Uterus (tissue), 4 donors: Measurements from ENCODE around the gene FOXS1. TPM values are rescaled to one million over a fixed set of nuclear protein-coding genes. Genes with fewer than 3 reads are reported as not detected.

Source experiments
- DNase-seq, 2 donors: peaks; one replicate each; pipeline ENCODE4 v3.0.0-alpha.2; 2019 to 2020
- H3K27ac ChIP-seq, 2 donors: fragments of 200-600 bp; sonication (generic); 1 replicate in 1 of 2; 2 replicates in 1 of 2; pipeline ENCODE4 v1.5.1; 2016 to 2018
- H3K27me3 ChIP-seq, 2 donors: fragments of 200-600 bp; sonication (generic); one replicate each; pipeline ENCODE4 v1.5.1; 2018 to 2019; ENCODE audit warnings: control low read depth in 1 of 2
- H3K36me3 ChIP-seq, 2 donors: fragments of 200-600 bp; sonication (generic); one replicate each; pipeline ENCODE4 v1.5.1; 2019; ENCODE audit warnings: control low read depth in 1 of 2
- H3K4me1 ChIP-seq, 2 donors: fragments of 200-600 bp; sonication (generic); one replicate each; pipeline ENCODE4 v1.5.1; 2018 to 2019; ENCODE audit warnings: control low read depth in 1 of 2
- H3K4me3 ChIP-seq, 2 donors: fragments of 200-600 bp; sonication (generic); 1 replicate in 1 of 2; 2 replicates in 1 of 2; pipeline ENCODE4 v1.5.1; 2018 to 2019; ENCODE audit warnings: mild to moderate bottlenecking in 1 of 2
- H3K9me3 ChIP-seq, 2 donors: fragments of 200-600 bp; sonication (generic); one replicate each; pipeline ENCODE4 v1.5.1; 2019; ENCODE audit warnings: control low read depth in 1 of 2
- POLR2A ChIP-seq, 2 donors: fragments of 450-650 bp; IDR thresholded peaks; one replicate each; pipeline ENCODE4 v1.6.1; 2016; ENCODE audit warnings: antibody characterized with exemption in 2 of 2, mild to moderate bottlenecking in 1 of 2, moderate library complexity in 1 of 2
- intact Hi-C: fragments of 100-400 bp; cut with DNase I; formaldehyde crosslinking; loops from one replicate; pipeline ENCODE4 v1.15.1; 2023; ENCODE audit warnings: low total_unique reads
- total RNA-seq, 4 donors: library from RNA; depleted of rRNA in 3 of 4; stranded (reverse); fragments of >200 nt in 3 of 4; gene quantifications; one replicate each; pipeline versions ENCODE4 v1.1.0 to v1.2.4, GENCODE V29; 2014 to 2023
- TF ChIP-seq, protein P1 (sequence below), 4 experiments: fragments of 200-600 bp in 2 of 4; fragments of 450-650 bp in 2 of 4; sonication (generic) in 2 of 4; IDR thresholded peaks; one replicate each; pipeline ENCODE4 v1.5.1; 2016 to 2019; ENCODE audit warnings: antibody characterized with exemption in 4 of 4, mild to moderate bottlenecking in 2 of 4, moderate library complexity in 1 of 4
- donor health status: DM: yes; HTN: yes; CAD: no.

Gene FOXS1
- total RNA-seq, 4 donors from 2014 or later, result 5.4 to 6.2 TPM; not detected in 2

DNA sequence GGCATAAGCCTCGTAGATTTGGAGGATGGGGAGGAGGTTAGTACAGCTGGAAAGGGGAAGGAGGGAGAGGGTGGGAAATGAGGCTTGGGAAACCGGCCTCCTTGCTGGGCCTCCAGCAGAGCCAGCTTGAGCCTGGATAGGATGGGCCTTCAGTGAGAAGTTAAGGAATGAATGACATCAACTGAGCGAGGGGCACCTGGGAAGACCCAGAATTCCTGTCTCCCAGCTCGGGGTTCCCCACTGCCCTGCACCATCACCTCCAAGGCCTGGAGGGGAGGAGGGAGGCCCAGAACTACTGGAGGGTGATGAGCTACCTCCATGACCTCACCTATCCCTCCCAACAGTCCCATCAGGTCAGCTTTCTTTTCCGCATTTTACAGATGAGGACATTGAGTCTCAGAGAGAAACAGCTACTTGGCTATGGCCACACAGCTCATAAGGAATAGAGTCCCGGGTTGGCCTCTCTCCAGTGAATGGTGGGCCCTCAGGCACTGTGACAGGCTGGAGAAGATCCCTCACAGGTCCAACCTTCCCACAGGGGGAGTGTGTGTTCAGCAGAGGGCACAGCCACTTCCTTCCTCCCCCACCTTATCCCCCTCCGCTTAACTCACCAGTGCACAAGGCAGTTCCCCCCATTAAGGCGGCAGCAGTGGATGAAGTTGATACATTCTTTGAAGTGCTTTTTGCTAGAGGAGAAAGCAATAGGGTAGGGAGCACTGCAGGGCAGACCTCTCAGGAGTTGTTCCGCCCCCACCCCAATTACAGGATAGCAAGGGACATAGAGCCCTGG, 18.1 kb upstream of the FOXS1 start:
- peaks cover 0 to 14% of the 10 kb centered on the region in 2 donors for H3K4me1 ChIP-seq
- H3K27me3 ChIP-seq, result no peaks in the 10 kb centered on the region
- no peak overlapping the region for H3K4me3 ChIP-seq
- intact Hi-C loops, result no loop called here
- no peaks in the 10 kb centered on the region for H3K9me3 ChIP-seq
- H3K36me3 ChIP-seq, result no peaks in the 10 kb centered on the region
- no peak overlapping the region for H3K27ac ChIP-seq
- no peak for TF ChIP-seq POLR2A (IDR thresholded peaks at IDR 0.05)
- TF ChIP-seq, protein P1, sequence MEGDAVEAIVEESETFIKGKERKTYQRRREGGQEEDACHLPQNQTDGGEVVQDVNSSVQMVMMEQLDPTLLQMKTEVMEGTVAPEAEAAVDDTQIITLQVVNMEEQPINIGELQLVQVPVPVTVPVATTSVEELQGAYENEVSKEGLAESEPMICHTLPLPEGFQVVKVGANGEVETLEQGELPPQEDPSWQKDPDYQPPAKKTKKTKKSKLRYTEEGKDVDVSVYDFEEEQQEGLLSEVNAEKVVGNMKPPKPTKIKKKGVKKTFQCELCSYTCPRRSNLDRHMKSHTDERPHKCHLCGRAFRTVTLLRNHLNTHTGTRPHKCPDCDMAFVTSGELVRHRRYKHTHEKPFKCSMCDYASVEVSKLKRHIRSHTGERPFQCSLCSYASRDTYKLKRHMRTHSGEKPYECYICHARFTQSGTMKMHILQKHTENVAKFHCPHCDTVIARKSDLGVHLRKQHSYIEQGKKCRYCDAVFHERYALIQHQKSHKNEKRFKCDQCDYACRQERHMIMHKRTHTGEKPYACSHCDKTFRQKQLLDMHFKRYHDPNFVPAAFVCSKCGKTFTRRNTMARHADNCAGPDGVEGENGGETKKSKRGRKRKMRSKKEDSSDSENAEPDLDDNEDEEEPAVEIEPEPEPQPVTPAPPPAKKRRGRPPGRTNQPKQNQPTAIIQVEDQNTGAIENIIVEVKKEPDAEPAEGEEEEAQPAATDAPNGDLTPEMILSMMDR (IDR thresholded peaks at IDR 0.05), result no peak
- DNase-seq, result no peak

- Histone ChIP-seq H3K36me3 (no peaks in the 10 kb centered on the region), H3K27ac (no peak overlapping the region), H3K27me3 (no peaks in the 10 kb centered on the region), H3K4me1 (peaks cover 0 to 14% of the 10 kb centered on the region in 2 donors), H3K9me3 (no peaks in the 10 kb centered on the region), H3K4me3 (no peak overlapping the region)
- TF ChIP-seq, protein P1 (IDR thresholded peaks at IDR 0.05), result no peak
- TF ChIP-seq POLR2A (IDR thresholded peaks at IDR 0.05), result no peak
- DNase-seq, result no peak
- intact Hi-C loops, result no loop called here
Observed at GRCh38 chr20:31862506-31862905, 17.1 kb upstream of the FOXS1 start.

DNA sequence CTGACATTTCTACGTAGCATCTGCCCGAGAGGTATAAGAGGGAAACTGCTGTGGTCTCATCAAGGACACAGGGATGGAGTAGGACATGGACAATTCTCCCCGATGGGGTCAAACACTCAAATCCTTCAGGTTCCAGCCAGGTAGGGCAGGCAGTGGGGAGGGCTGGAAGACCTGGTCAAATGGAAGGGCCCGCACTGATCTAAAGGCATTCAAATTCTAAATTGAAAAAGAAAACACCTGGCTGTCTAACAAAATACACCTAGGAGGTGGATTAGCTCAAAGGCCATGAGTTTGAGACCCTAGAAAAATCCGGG, 16.7 kb upstream of the FOXS1 start:
- intact Hi-C loops, result no loop called here
- DNase-seq, result no peak
- peaks cover 0 to 14% of the 10 kb centered on the region in 2 donors for H3K4me1 ChIP-seq
- no peaks in the 10 kb centered on the region for H3K9me3 ChIP-seq
- no peaks in the 10 kb centered on the region for H3K36me3 ChIP-seq
- no peak overlapping the region for H3K27ac ChIP-seq
- no peak overlapping the region for H3K4me3 ChIP-seq
- TF ChIP-seq POLR2A (IDR thresholded peaks at IDR 0.05), result no peak
- TF ChIP-seq, protein P1 (IDR thresholded peaks at IDR 0.05), result no peak
- H3K27me3 ChIP-seq, result no peaks in the 10 kb centered on the region

GRCh38 chr20:31861385-31862156, 16.2 kb upstream of the FOXS1 start:
- peaks cover 0 to 14% of the 10 kb centered on the region in 2 donors for H3K4me1 ChIP-seq
- no peak overlapping the region for H3K27ac ChIP-seq
- TF ChIP-seq POLR2A (IDR thresholded peaks at IDR 0.05), result peak in 1 of 2 donors; percentile 22
- TF ChIP-seq, protein P1 (IDR thresholded peaks at IDR 0.05), result no peak
- DNase-seq, result peak in 1 of 2 donors; percentile 49
- no peaks in the 10 kb centered on the region for H3K36me3 ChIP-seq
- H3K27me3 ChIP-seq, result no peaks in the 10 kb centered on the region
- intact Hi-C loops, result no loop called here
- H3K4me3 ChIP-seq, result peak overlapping the region; percentile 26 to 45
- no peaks in the 10 kb centered on the region for H3K9me3 ChIP-seq

DNA sequence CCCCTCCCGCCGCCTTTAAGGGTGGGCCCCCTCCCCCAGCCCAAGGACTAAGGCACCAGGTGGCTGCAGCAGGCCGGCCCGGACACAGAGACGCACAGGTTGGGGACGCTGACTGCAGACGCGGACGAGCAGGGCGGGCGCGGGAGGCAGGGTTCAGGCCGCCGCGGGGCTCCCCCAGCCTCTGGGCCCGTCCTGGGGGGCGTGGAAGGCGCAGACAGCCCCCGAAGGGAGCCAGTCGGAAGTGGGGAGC, 15.7 kb upstream of the FOXS1 start:
- intact Hi-C loops, result no loop called here
- DNase-seq, result no peak
- Histone ChIP-seq H3K36me3 (no peaks in the 10 kb centered on the region), H3K27ac (no peak overlapping the region), H3K4me1 (peaks cover 0 to 14% of the 10 kb centered on the region in 2 donors), H3K27me3 (no peaks in the 10 kb centered on the region), H3K9me3 (no peaks in the 10 kb centered on the region), H3K4me3 (peak overlapping the region; percentile 26 to 45)
- TF ChIP-seq, protein P1 (IDR thresholded peaks at IDR 0.05), result no peak
- TF ChIP-seq POLR2A (IDR thresholded peaks at IDR 0.05), result no peak
